Activated T-cell treated with anti-CD3 and anti-CD28 coated beads, Interleukin-2, amount 50 U/mL, for 4 hours (primary cell): ENCODE results near the gene TRIM28. TPM values are rescaled to one million over a fixed set of nuclear protein-coding genes. Genes with fewer than 3 reads are reported as not detected.

Source experiments
- ATAC-seq, 2 donors: fragments of 200-7000 bp; cut with Tn5 transposase; one replicate each; pipeline ENCODE4 v1.10.0; 2021
- DNase-seq: peaks from one replicate; pipeline ENCODE4 v3.0.0-alpha.2; 2020
- H3K27me3 Mint-ChIP-seq: one replicate; pipeline ENCODE4 v1.8.0; 2021; ENCODE audit warnings: low read depth, mixed read lengths
- H3K36me3 Mint-ChIP-seq: one replicate; pipeline ENCODE4 v1.8.0; 2022; ENCODE audit warnings: mixed read lengths; ENCODE audit not compliant: insufficient read depth
- H3K4me1 Mint-ChIP-seq: one replicate; pipeline ENCODE4 v1.8.0; 2021; ENCODE audit warnings: low read depth, mixed read lengths
- H3K4me3 Mint-ChIP-seq: one replicate; pipeline ENCODE4 v1.8.0; 2021; ENCODE audit warnings: mild to moderate bottlenecking, moderate library complexity, mixed read lengths
- H3K9me3 Mint-ChIP-seq: one replicate; pipeline ENCODE4 v1.8.0; 2021; ENCODE audit warnings: mixed read lengths
- total RNA-seq, 3 donors: library from RNA; stranded (reverse); gene quantifications; one replicate each; pipeline ENCODE4 v1.2.1, GENCODE V29; 2021

Gene TRIM28
- total RNA-seq, 3 donors from 2014 or later = 850 to 963 (median 920) TPM

DNA sequence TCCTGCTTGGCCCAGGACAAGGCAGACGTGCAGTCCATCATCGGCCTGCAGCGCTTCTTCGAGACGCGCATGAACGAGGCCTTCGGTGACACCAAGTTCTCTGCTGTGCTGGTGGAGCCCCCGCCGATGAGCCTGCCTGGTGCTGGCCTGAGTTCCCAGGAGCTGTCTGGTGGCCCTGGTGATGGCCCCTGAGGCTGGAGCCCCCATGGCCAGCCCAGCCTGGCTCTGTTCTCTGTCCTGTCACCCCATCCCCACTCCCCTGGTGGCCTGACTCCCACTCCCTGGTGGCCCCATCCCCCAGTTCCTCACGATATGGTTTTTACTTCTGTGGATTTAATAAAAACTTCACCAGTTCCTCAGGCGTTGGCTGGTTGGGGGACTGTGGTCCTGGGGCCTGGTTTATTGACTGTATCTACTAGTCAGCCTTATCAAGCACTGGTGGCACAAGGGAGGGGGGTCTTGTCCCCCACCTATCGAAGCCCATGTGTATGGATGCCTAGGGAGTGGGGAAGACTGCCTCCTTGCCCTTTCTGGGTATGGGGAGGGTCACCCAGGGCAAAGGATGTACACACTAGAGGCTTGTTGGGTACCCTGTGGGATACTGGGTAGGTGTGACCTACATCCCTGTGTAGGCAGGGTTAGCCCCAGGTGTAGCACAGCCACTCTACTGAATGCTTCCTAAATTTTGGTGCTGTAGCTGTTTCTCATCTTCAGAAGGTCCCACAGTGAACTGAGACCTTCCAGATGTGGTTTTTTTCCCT is 6.7 kb downstream of the TRIM28 start:
- Mint-ChIP-seq H3K4me3 (no peak overlapping the region), H3K36me3 (peaks cover 63% of the 10 kb centered on the region), H3K4me1 (peaks cover 42% of the 10 kb centered on the region), H3K27me3 (no peaks in the 10 kb centered on the region), H3K9me3 (no peaks in the 10 kb centered on the region)
- ATAC-seq = no peak
- DNase-seq = no peak

DNA sequence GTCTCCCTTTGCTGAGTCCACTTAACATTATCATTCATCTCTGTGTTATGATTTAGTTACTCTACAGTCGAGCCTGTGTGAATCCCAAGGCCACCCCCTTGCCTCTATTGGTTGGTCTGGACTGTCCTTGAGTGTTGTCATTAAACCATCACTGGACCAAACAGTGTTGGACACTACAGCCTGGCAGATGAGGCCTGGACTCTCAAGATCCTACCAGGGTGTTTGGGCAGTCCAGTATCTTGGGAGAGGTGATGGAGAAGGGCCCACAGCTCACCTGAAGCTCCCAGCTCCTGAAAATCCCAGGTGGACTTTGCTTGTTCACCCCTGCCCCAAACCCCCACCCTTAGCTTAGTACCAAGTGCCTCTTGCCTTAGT is 7.2 kb downstream of the TRIM28 start:
- no peak overlapping the region for H3K4me3 Mint-ChIP-seq
- H3K4me1 Mint-ChIP-seq = peaks cover 38% of the 10 kb centered on the region
- DNase-seq (no peak), ATAC-seq (no peak)
- H3K9me3 Mint-ChIP-seq = no peaks in the 10 kb centered on the region
- H3K36me3 Mint-ChIP-seq = peaks cover 58% of the 10 kb centered on the region
- no peaks in the 10 kb centered on the region for H3K27me3 Mint-ChIP-seq

DNA sequence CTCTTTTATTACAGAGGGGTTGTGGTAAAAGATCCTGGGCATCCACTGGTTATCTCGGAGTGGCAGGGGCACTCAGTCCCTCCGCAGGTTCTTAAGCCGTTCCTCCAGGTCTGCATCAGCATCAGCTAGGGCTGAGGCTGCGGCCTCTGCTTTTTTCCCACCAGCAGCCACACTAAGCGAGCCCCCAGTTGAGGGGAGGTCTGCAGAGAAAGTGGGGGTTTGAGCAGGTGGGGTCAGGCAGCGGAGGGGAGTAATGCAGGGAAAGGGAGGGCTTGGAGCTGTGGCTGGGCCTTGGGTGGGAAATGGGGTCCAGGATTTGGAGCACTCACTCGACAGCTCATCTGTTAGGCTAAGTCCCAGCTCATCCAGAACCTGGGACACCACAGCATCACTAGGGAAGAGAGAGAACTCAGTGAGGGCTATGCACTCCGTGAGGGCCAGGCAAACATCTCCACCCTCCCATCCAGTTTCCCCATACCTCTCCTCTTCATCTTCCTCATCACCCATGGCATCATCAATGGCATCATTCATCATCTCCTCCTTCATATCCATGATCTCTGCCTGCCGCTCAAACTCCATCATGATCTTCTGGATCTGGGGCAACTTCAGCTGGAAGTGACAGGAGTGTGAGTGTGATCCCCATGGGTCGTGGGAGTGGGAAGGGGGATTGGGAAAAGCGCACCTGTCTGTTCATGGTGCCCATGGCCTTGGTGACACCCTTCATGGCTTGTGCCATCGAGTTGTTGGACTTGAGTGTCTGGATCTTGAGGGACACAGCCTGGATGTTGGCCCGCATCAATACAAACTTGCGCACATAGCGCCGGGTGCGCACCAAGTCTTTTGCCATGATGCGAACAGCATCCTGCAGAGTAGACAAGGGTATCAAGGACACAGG is 8.0 kb downstream of the TRIM28 start:
- Mint-ChIP-seq H3K27me3 (no peaks in the 10 kb centered on the region), H3K4me1 (peaks cover 38% of the 10 kb centered on the region), H3K9me3 (no peaks in the 10 kb centered on the region), H3K4me3 (no peak overlapping the region), H3K36me3 (peaks cover 55% of the 10 kb centered on the region)
- ATAC-seq (no peak), DNase-seq (no peak)

DNA sequence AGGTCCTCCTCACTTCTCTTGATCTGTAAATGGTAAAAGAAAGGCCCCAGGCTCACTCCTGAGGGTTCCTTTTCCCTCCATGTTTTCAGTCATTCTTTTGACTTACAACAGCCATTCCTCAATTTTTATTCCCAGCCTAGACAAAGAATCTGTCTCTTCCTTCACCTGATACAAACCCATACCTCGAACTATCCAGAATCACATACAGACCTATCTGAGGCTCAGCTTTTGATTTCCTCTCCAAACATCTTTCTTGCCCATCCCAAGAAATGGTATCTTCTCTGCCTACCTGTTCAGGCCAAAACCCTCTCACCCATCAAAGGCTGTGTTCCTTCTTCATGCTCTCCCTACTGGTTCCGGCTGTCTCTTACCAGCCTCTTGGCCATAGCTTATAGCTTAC is 8.8 kb downstream of the TRIM28 start:
- H3K27me3 Mint-ChIP-seq = no peaks in the 10 kb centered on the region
- H3K36me3 Mint-ChIP-seq = peaks cover 53% of the 10 kb centered on the region
- H3K4me3 Mint-ChIP-seq = peak overlapping the region; percentile 1

DNA sequence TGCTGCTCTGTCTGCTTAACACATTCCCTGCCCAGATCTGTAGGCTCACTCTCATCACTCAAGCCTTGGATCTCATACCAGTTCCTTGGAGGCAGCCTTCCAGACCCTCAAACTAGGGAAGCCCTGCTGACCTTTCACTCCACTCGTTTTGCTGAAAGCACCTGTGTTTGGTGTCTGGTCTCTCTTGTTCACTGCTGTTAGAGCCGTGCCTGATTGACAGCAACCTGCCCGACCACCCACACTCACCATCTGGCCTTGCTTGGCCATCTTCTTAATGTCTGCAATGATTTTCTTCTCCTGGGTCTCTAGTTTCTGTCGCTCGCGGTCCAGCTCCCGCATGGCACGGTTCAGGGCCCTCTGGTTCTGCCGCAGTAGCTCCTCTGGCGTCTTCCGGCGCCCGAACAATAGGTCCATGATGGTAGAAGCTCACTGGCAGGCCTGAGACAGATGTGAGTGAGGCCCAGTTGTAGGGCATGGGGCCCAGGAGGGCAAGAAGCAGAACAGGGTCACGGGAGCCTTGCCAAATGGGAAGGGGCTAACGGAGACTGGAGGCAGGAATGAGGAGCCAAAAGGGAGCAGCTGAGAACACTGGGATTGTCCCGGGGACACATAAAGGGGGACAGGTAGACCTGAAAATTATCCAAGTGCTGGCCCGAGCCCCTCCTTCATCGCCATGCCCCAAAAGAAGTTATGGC is 10.1 kb downstream of the TRIM28 start:
- no peak for ATAC-seq

More for the DNA sequence above, 8.8 kb downstream of the TRIM28 start:
- DNase-seq (no peak), ATAC-seq (no peak)
- Mint-ChIP-seq H3K4me1 (peaks cover 41% of the 10 kb centered on the region), H3K9me3 (no peaks in the 10 kb centered on the region)

DNA sequence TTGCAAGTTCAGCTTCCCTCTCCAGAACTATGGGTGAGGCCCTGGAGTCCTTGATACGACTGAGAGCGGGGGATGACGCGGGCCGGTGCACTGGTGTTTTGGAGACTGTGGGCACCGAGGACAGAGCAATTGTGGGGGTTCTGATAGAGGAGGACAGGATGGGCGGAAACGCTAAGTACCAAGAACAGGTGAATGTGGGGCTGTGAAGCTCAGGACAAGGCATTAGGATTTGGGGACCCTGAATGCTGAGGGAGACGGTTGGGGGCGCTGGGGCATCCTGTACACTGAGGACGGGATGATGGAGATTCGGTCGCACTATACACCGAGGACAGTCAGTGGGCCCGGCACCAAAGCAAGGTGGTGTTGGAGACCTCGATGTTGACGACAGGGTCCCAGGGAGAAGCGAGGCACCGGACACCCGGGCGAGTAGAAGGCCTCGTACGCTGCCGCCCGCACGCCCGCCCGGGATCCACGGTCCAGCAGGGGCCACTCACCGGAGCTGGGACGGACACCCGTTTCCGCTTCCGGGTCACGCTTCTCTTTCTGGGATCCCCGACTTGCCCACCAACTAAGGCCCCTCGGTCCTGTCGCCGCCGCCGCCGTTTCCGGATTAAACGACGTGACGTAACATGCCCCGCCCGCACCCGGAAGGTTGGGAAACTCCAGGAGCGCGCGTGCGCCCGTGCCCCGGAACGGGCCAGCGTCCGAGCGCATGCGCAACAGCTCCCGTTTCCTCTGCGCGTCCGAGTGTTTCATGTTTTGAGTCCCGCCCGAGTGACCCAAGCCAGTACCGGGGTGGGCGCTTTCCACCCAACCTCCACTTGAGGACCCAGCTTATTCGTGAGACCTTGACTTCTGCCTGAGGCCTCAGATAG is 10.9 kb downstream of the TRIM28 start, which contains the start of gene CHMP2A:
Gene CHMP2A, minus strand, starts transcription at position 612 of the 875 bp plus-strand sequence. CDS start 893 bp downstream, outside the sequence.
- peak within 1 kb of the TSS; percentile 98 for H3K4me3 Mint-ChIP-seq
- ATAC-seq (peak; percentile 32 to 35), DNase-seq (peak; percentile 97)
- H3K4me1 Mint-ChIP-seq = peaks cover 48% of the 10 kb centered on the region
- no peaks in the 10 kb centered on the region for H3K27me3 Mint-ChIP-seq
- H3K36me3 Mint-ChIP-seq = peaks cover 41% of the 10 kb centered on the region
- no peaks in the 10 kb centered on the region for H3K9me3 Mint-ChIP-seq

More for the DNA sequence above, 10.1 kb downstream of the TRIM28 start:
- peaks cover 46% of the 10 kb centered on the region for H3K36me3 Mint-ChIP-seq
- H3K4me3 Mint-ChIP-seq = peak overlapping the region; percentile 98
- no peak for DNase-seq
- H3K9me3 Mint-ChIP-seq = no peaks in the 10 kb centered on the region
- H3K4me1 Mint-ChIP-seq = peaks cover 44% of the 10 kb centered on the region
- H3K27me3 Mint-ChIP-seq = no peaks in the 10 kb centered on the region

DNA sequence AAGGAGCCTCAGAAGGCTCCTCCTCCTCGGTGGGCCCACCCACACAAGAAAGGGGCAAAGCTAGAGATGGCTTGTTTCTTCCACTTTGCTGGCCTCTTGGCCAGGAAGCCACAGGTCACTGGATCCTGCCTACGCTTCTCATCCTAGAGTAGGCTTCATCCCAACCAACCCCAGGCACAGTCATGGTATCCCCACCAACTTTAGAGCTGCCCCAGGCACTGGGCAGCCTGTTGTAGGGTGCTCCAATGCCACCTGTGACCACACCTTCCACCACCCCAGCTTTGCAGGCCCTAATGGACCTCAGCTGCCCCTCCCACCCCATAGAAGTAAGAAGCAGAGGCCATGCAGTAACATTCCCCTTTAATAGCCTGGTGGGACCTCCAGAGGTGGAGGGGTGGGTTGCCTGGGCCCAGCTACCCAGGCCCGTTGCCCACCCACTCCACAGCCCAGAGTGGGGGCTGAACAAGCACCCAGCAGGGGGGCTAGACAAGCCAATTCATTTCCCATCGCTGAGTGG is 11.6 kb downstream of the TRIM28 start:
- Mint-ChIP-seq H3K4me3 (peak overlapping the region; percentile 98), H3K4me1 (peaks cover 51% of the 10 kb centered on the region), H3K36me3 (peaks cover 38% of the 10 kb centered on the region), H3K9me3 (no peaks in the 10 kb centered on the region), H3K27me3 (no peaks in the 10 kb centered on the region)
- ATAC-seq = no peak
- DNase-seq = no peak

DNA sequence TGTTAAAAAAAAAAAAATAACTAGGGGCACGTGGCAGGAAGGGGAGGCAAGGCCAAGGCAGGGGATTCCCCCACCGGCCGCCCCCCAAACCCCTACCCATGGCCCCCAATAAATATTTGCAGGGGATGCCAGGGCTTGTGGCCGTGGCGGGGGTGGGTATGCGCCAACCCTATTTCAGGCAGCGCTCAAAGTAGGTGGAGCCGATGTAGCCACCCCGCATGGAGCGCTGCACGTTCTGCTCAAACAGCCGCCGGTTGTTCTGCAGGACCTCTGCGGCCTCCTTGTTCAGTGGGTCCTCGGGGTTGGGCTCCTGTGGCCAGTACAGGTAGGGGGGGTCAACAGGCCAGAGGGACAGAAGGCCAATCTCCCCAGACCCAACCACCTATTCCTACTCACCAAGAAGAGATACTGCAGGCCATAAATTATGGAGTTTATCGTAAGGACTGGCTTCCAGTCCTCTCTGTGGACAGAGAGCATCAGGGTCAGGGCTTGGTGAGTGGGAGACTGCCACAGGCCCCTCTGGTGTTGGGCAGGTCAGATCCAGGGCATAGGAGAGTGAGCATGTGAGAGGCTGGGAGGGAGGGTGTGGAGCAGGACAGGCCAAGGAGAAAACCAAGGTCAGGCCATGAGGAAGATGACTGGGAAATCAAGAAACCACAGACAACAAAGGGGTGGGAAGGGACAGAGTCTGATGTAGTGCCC is 12.2 kb downstream of the TRIM28 start:
- H3K9me3 Mint-ChIP-seq = no peaks in the 10 kb centered on the region
- no peak for ATAC-seq
- no peaks in the 10 kb centered on the region for H3K27me3 Mint-ChIP-seq
- H3K36me3 Mint-ChIP-seq = peaks cover 36% of the 10 kb centered on the region
- H3K4me3 Mint-ChIP-seq = peak overlapping the region; percentile 98
- DNase-seq = no peak
- peaks cover 52% of the 10 kb centered on the region for H3K4me1 Mint-ChIP-seq

DNA sequence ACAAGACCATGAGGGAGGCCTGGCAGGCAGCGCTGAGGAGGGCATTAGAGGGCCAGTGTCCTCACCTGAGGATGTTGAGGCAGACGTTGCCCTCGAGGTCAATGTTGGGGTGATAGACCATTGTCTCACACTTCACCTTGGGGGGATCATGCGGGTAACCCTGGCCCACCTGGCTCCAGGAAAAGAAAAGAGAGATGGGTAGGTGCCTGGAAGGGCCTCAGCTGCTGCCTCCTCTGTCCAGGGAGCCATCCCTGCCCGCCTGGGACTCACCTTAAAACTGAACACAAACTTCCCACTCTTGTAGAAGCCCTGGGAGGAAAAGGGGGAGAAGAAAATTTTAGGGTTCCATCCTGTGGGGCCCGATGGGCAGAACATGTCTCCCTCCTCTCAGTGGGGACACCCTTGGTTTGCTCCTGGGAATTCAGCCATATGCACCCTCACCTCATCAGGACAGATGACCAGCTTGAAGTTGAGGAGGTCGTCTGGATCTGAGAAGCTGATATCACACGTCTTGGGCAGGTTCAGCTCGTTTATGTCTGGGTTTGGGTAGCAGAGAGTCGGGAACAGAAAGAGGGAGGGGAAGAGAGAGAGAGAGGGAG is 12.9 kb downstream of the TRIM28 start:
- peaks cover 59% of the 10 kb centered on the region for H3K4me1 Mint-ChIP-seq
- ATAC-seq = no peak
- no peak for DNase-seq
- no peaks in the 10 kb centered on the region for H3K27me3 Mint-ChIP-seq
- H3K4me3 Mint-ChIP-seq = peak overlapping the region; percentile 98
- H3K36me3 Mint-ChIP-seq = peaks cover 32% of the 10 kb centered on the region
- no peaks in the 10 kb centered on the region for H3K9me3 Mint-ChIP-seq

DNA sequence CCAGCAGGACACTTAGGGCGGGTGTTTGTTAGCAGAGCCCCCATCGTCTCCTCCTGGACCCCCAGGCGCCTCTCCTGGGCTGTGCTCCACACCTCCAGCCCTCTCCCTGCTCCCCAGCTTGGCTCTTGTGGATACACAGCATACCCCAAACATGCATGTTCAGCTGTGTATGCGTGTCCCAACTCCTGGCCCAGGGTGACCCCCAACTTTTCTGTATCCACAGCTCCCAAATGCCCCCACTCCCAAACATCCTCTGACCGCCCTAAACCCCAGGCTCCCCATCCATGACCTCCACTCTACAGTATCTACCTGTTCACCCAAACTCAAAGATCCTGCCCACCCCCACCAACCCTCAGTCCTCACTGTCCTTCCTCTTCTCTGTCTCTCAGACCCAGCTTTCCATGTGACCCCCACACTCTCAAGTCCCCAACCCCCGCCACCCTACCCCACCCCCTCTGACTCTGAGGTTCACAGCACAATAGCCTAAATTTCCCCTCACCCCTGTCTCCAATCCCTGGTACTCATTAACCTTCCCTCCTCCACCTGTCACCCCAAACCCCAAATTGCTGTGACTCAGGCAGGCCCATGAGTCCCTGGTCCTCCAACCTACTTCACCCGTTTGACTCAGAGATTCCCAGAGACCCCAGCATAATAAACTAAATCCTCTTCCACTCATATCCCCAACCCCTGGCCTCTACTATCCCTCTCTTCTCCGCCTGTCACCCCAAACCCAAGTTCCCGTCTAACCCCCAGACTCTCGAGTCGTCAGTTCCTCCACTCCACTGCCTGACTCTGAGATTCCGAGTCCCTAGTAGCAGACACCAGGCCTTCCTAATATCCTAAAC is 13.6 kb downstream of the TRIM28 start:
- Mint-ChIP-seq H3K4me3 (peak overlapping the region; percentile 98), H3K4me1 (peaks cover 66% of the 10 kb centered on the region), H3K9me3 (no peaks in the 10 kb centered on the region), H3K27me3 (no peaks in the 10 kb centered on the region), H3K36me3 (peaks cover 27% of the 10 kb centered on the region)
- DNase-seq = no peak
- no peak for ATAC-seq

DNA sequence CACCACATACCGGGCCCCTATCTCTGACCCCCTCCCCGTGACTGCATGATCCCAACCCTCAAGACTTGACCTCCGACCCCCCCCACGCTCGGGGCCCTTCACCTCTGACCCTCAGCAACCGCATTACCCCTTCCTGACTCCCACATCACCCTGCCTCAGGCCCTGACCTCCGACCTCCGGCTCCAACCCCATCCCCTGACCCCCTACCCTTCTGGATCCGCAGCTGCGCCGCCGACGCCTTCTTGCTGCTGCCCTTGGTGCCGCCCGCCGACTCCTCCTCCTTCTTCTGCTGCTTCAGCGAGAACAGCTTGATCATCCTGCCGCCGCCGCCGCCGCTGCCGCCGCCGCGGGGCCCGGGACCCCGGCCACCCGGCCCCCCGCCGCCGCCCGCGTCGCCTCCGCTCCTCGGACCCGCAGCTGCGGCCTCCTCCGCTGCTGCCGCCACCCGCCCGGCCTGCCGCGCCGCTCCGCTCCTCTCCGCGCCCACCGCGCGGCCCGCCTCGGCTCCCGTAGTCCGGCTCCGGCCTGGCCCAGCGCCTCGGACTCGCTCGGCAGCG is 14.3 kb downstream of the TRIM28 start, which contains the start of gene UBE2M:
Gene UBE2M, minus strand, starts transcription at position 546 of the 557 bp plus-strand sequence. Its CDS starts 230 bp downstream, at position 316.
- peaks cover 63% of the 10 kb centered on the region for H3K4me1 Mint-ChIP-seq
- ATAC-seq (peak; percentile 17 to 18), DNase-seq (peak; percentile 44)
- H3K9me3 Mint-ChIP-seq = no peaks in the 10 kb centered on the region
- peaks cover 21% of the 10 kb centered on the region for H3K36me3 Mint-ChIP-seq
- peak within 1 kb of the TSS; percentile 98 for H3K4me3 Mint-ChIP-seq
- no peaks in the 10 kb centered on the region for H3K27me3 Mint-ChIP-seq
